ENCODE measurements around the gene MCM7. TPM values are rescaled to one million over a fixed set of nuclear protein-coding genes. Genes with fewer than 3 reads are reported as not detected.

The MCM7 gene
- total RNA-seq, 2 donors from 2014 or later: 219 to 242 TPM

DNA sequence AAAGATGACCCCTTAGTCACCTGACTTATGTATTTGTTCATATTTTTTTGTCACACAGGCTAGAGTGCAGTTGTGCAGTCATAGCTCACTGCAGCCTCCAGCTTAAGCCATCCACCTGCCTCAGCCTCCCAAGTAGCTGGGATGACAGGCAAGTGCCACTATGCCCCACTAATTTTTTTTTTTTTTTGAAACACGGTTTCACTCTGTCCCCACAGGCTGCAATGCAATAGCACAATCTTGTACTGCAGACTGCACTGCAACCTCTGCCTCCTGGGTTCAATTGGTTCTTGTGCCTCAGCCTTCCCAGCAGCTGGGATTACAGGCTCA lies 27.4 kb upstream of the MCM7 start:
- TF ChIP-seq, protein P1, sequence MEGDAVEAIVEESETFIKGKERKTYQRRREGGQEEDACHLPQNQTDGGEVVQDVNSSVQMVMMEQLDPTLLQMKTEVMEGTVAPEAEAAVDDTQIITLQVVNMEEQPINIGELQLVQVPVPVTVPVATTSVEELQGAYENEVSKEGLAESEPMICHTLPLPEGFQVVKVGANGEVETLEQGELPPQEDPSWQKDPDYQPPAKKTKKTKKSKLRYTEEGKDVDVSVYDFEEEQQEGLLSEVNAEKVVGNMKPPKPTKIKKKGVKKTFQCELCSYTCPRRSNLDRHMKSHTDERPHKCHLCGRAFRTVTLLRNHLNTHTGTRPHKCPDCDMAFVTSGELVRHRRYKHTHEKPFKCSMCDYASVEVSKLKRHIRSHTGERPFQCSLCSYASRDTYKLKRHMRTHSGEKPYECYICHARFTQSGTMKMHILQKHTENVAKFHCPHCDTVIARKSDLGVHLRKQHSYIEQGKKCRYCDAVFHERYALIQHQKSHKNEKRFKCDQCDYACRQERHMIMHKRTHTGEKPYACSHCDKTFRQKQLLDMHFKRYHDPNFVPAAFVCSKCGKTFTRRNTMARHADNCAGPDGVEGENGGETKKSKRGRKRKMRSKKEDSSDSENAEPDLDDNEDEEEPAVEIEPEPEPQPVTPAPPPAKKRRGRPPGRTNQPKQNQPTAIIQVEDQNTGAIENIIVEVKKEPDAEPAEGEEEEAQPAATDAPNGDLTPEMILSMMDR (conservative IDR thresholded peaks at IDR 0.05): no peak
- H3K27me3 Mint-ChIP-seq (ENCODE audit: insufficient read depth): peaks cover 27% of the 10 kb centered on the region
- no peak overlapping the region for H3K27ac ChIP-seq (ENCODE audit: low read depth, low read length)
- no peaks in the 10 kb centered on the region for H3K9me3 ChIP-seq (ENCODE audit: control insufficient read depth, low read length)
- no peak for DNase-seq
- H3K4me3 Mint-ChIP-seq: no peak overlapping the region
- H3K27ac Mint-ChIP-seq: no peak overlapping the region
- H3K36me3 ChIP-seq (ENCODE audit: control insufficient read depth, insufficient read depth, low read length): no peaks in the 10 kb centered on the region
- H3K9ac ChIP-seq (ENCODE audit: extremely low read depth, low read length, poor library complexity, severe bottlenecking): no peak overlapping the region
- peaks cover 12% of the 10 kb centered on the region for H3K27me3 ChIP-seq (ENCODE audit: control insufficient read depth, insufficient read depth, low read length, poor library complexity, severe bottlenecking)
- no peaks in the 10 kb centered on the region for H3K4me1 ChIP-seq (ENCODE audit: control insufficient read depth, insufficient read depth, low read length)
- no peaks in the 10 kb centered on the region for H3K36me3 Mint-ChIP-seq (ENCODE audit: low read depth)
- H3K4me3 ChIP-seq (ENCODE audit: low read length): no peak overlapping the region
- no peaks in the 10 kb centered on the region for H3K9me3 Mint-ChIP-seq
- 97% methylated on average over 1 of the region's 1 CpG; no CpG with 5 or more reads in 1 of the 2 experiments for WGBS, 2 experiments (ENCODE audit: insufficient coverage in 1 of 2, insufficient read length in 1 of 2)
- peaks cover 3% of the 10 kb centered on the region for H3K4me1 Mint-ChIP-seq

DNA sequence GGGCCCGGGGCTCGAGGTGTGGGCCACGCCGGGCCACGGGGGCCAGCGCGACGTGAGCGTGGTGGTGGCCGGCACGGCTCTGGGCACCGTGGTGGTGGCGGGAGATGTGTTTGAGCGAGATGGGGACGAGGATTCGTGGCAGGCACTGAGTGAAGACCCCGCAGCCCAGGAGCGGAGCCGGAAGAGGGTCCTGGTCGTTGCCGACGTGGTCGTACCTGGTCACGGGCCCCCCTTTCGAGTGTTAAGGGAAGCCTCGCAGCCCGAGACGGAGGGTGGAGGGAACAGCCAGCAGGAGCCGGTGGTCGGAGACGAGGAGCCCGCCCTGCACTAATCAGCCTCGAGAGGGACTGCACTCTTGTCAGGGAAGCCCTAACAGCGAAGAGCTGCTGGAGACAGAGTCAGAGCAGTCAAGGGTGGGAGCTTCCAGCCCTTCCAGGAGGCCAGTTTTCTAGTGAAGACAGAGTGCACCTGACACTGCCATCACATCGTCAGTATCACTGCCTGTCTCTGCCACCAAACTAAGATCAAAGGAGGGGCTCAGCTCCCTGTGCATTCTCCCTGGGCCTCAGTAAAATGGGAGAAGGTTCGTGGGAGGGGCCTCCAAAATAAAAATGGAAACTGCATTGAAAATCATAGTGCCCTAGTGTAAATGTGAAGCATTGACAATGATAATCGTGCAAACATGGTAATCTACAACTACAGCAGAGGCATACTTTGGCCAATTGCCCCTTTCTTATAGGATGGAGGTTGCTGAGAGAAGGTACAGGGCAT lies 26.9 kb upstream of the MCM7 start:
- H3K27ac ChIP-seq (ENCODE audit: low read depth, low read length): no peak overlapping the region
- Mint-ChIP-seq H3K4me1 (peaks cover 3% of the 10 kb centered on the region), H3K36me3 (ENCODE audit: low read depth) (peaks cover 2% of the 10 kb centered on the region), H3K9me3 (no peaks in the 10 kb centered on the region), H3K4me3 (peak overlapping the region; percentile 96), H3K27ac (no peak overlapping the region), H3K27me3 (ENCODE audit: insufficient read depth) (peaks cover 27% of the 10 kb centered on the region)
- peak overlapping the region; percentile 34 for H3K9ac ChIP-seq (ENCODE audit: extremely low read depth, low read length, poor library complexity, severe bottlenecking)
- 11 to 17% methylated on average over 21 to 37 of the region's 37 CpGs for WGBS, 2 experiments (ENCODE audit: insufficient coverage in 1 of 2, insufficient read length in 1 of 2)
- H3K4me1 ChIP-seq (ENCODE audit: control insufficient read depth, insufficient read depth, low read length): no peaks in the 10 kb centered on the region
- peak; percentile 78 for DNase-seq
- H3K4me3 ChIP-seq (ENCODE audit: low read length): peak overlapping the region; percentile 85
- H3K9me3 ChIP-seq (ENCODE audit: control insufficient read depth, low read length): no peaks in the 10 kb centered on the region
- peaks cover 12% of the 10 kb centered on the region for H3K27me3 ChIP-seq (ENCODE audit: control insufficient read depth, insufficient read depth, low read length, poor library complexity, severe bottlenecking)
- TF ChIP-seq, protein P1 (conservative IDR thresholded peaks at IDR 0.05): no peak
- H3K36me3 ChIP-seq (ENCODE audit: control insufficient read depth, insufficient read depth, low read length): no peaks in the 10 kb centered on the region

DNA sequence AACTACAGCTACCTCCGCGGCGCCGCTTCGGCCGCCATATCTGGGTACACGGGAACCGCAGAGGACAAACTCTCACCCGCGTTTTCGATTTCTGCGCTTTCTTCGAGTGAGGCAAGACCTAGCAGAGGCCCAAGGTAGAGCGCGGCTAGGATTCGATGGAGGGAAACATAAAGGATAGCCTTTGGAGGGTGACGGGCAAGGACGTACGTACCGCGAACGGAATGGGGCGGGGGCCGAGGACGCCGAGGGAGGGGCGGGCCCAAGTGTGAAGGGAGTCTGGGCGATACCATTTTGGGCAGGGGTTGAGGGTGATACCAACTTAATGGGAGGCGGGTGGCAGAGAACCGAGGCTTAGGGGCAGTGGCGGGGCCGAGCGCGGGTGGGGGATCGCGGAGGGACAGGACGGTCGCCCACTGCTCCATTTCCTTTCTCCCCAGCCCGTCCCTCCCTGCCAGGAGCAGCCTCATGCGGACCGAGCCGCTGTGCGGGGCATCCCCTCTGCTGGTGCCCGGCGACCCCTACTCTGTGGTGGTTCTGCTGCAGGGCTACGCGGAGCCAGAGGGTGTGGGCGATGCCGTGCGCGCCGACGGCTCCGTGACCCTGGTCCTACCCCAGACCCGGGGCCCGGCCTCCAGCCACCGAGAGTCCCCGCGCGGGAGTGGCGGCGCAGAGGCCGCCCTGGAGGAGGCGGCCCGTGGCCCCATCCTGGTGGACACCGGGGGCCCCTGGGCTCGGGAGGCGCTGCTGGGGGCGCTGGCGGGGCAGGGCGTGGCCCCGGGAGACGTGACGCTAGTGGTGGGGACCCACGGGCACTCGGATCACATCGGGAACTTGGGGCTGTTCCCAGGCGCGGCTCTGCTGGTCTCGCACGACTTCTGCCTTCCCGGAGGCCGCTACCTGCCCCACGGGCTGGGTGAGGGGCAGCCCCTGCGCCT lies 26.0 kb upstream of the MCM7 start, which contains the start of gene MBLAC1:
TSS of gene MBLAC1 (plus strand) at position 37 of the 935 bp plus-strand sequence. CDS start at position 466, 429 bp downstream.
- Mint-ChIP-seq H3K27ac (peak within 1 kb of the TSS; percentile 99), H3K4me3 (peak within 1 kb of the TSS; percentile 96)

More for the DNA sequence above, 26.0 kb upstream of the MCM7 start, which contains the start of gene MBLAC1:
- Mint-ChIP-seq H3K36me3 (ENCODE audit: low read depth) (peaks cover 5% of the 10 kb centered on the region), H3K4me1 (peaks cover 4% of the 10 kb centered on the region), H3K27me3 (ENCODE audit: insufficient read depth) (peaks cover 22% of the 10 kb centered on the region), H3K9me3 (no peaks in the 10 kb centered on the region)
- Histone ChIP-seq H3K27me3 (ENCODE audit: control insufficient read depth, insufficient read depth, low read length, poor library complexity, severe bottlenecking) (peaks cover 12% of the 10 kb centered on the region), H3K4me1 (ENCODE audit: control insufficient read depth, insufficient read depth, low read length) (no peaks in the 10 kb centered on the region), H3K9ac (ENCODE audit: extremely low read depth, low read length, poor library complexity, severe bottlenecking) (peak within 1 kb of the TSS; percentile 88), H3K27ac (ENCODE audit: low read depth, low read length) (peak within 1 kb of the TSS; percentile 92), H3K36me3 (ENCODE audit: control insufficient read depth, insufficient read depth, low read length) (peaks cover 5% of the 10 kb centered on the region), H3K9me3 (ENCODE audit: control insufficient read depth, low read length) (no peaks in the 10 kb centered on the region), H3K4me3 (ENCODE audit: low read length) (peak within 1 kb of the TSS; percentile 85)
- WGBS, 2 experiments (ENCODE audit: insufficient coverage in 1 of 2, insufficient read length in 1 of 2): 1% methylated on average over 37 to 85 of the region's 85 CpGs
- TF ChIP-seq, protein P1 (conservative IDR thresholded peaks at IDR 0.05): no peak
- DNase-seq: peak; percentile 95
